Nephron (organoid): ENCODE results near the gene PHRF1.

ENCODE experiments used
- H3K27ac Mint-ChIP-seq, 3 experiments: 2 replicates each; pipeline ENCODE4 v1.8.0; 2020; ENCODE audit warnings: mixed read lengths in 3 of 3, mild to moderate bottlenecking in 2 of 3, moderate library complexity in 1 of 3
- H3K27me3 Mint-ChIP-seq: 2 replicates; pipeline ENCODE4 v1.8.0; 2021; ENCODE audit warnings: low read depth, mild to moderate bottlenecking, moderate library complexity, mixed read lengths
- H3K36me3 Mint-ChIP-seq: 2 replicates; pipeline ENCODE4 v1.8.0; 2020; ENCODE audit warnings: low read depth, mixed read lengths
- H3K4me1 Mint-ChIP-seq: 2 replicates; pipeline ENCODE4 v1.8.0; 2020; ENCODE audit warnings: mixed read lengths
- H3K4me3 Mint-ChIP-seq, 3 experiments: 2 replicates each; pipeline ENCODE4 v1.8.0; 2020; ENCODE audit warnings: mild to moderate bottlenecking in 3 of 3, mixed read lengths in 3 of 3, moderate library complexity in 2 of 3
- H3K9me3 Mint-ChIP-seq: 2 replicates; pipeline ENCODE4 v1.8.0; 2020; ENCODE audit warnings: mixed read lengths
- CTCF ChIP-seq, 3 experiments: fragments of 200-600 bp; sonication (generic); IDR thresholded peaks; one replicate each; pipeline ENCODE4 v1.5.0; 2021; ENCODE audit warnings: antibody characterized with exemption in 3 of 3; ENCODE audit not compliant: unreplicated experiment in 3 of 3

PHRF1 gene

GRCh38 chr11:624705-625635 is 48.7 kb downstream of the PHRF1 start, which contains the start of gene CDHR5:
Gene CDHR5, minus strand, starts transcription at chr11:624955. Its CDS starts 53 bp downstream, at chr11:624902.
- peak within 1 kb of the TSS; percentile 21 to 71 (median 32) for H3K4me3 Mint-ChIP-seq
- no peaks in the 10 kb centered on the region for H3K9me3 Mint-ChIP-seq
- TF ChIP-seq CTCF (IDR thresholded peaks at IDR 0.05; ENCODE audit: unreplicated experiment in 3 of 3) = no peak
- peaks cover 23% of the 10 kb centered on the region for H3K4me1 Mint-ChIP-seq
- peaks cover 5% of the 10 kb centered on the region for H3K36me3 Mint-ChIP-seq
- H3K27ac Mint-ChIP-seq = peak within 1 kb of the TSS in 1 of 3 experiments; percentile 45
- H3K27me3 Mint-ChIP-seq = peaks cover 38% of the 10 kb centered on the region

GRCh38 chr11:625636-626268 is 49.5 kb downstream of the PHRF1 start:
- Mint-ChIP-seq H3K4me3 (peak overlapping the region; percentile 15 to 32 (median 21)), H3K27ac (no peak overlapping the region), H3K36me3 (peaks cover 5% of the 10 kb centered on the region), H3K9me3 (no peaks in the 10 kb centered on the region), H3K27me3 (peaks cover 42% of the 10 kb centered on the region), H3K4me1 (peaks cover 23% of the 10 kb centered on the region)
- no peak for TF ChIP-seq CTCF (IDR thresholded peaks at IDR 0.05; ENCODE audit: unreplicated experiment in 3 of 3)

GRCh38 chr11:626475-627307 is 50.4 kb downstream of the PHRF1 start, which contains the start of gene SCT:
Gene SCT, minus strand, starts transcription at chr11:627181. Its CDS starts 38 bp downstream, at chr11:627143.
- Mint-ChIP-seq H3K4me3 (peak within 1 kb of the TSS; percentile 73 to 81 (median 78)), H3K36me3 (peaks cover 5% of the 10 kb centered on the region), H3K27ac (peak within 1 kb of the TSS in 1 of 3 experiments; percentile 52), H3K4me1 (peaks cover 23% of the 10 kb centered on the region), H3K27me3 (peaks cover 42% of the 10 kb centered on the region), H3K9me3 (no peaks in the 10 kb centered on the region)
- TF ChIP-seq CTCF (IDR thresholded peaks at IDR 0.05; ENCODE audit: unreplicated experiment in 3 of 3) = no peak

- no peak for TF ChIP-seq CTCF (IDR thresholded peaks at IDR 0.05; ENCODE audit: unreplicated experiment in 3 of 3)
- no peak overlapping the region for H3K4me3 Mint-ChIP-seq
- H3K36me3 Mint-ChIP-seq = peaks cover 5% of the 10 kb centered on the region
- peaks cover 23% of the 10 kb centered on the region for H3K4me1 Mint-ChIP-seq
- no peak overlapping the region for H3K27ac Mint-ChIP-seq
- H3K9me3 Mint-ChIP-seq = no peaks in the 10 kb centered on the region
- peaks cover 42% of the 10 kb centered on the region for H3K27me3 Mint-ChIP-seq
Observed at GRCh38 chr11:627308-627576, 51.0 kb downstream of the PHRF1 start.

- Mint-ChIP-seq H3K36me3 (peaks cover 9% of the 10 kb centered on the region), H3K4me1 (peaks cover 27% of the 10 kb centered on the region), H3K27ac (peak overlapping the region in 2 of 3 experiments; percentile 57 to 68), H3K4me3 (peak overlapping the region; percentile 73 to 81 (median 78)), H3K27me3 (peaks cover 46% of the 10 kb centered on the region), H3K9me3 (no peaks in the 10 kb centered on the region)
- no peak for TF ChIP-seq CTCF (IDR thresholded peaks at IDR 0.05; ENCODE audit: unreplicated experiment in 3 of 3)
Observed at GRCh38 chr11:628056-628455, 51.8 kb downstream of the PHRF1 start.
